Measurements from ENCODE around the gene CREG1.
A peak's percentile ranks its signal among the peaks of the same experiment; 100 is the strongest.
"Not testable (repeated sequence)": the region's sequence is repeated elsewhere in the genome, so short reads cannot be mapped to it uniquely, and the experiment has no call there.

Gene CREG1

GRCh38 chr1:167553136-167554027 lies at the start of gene CREG1:
TSS of gene CREG1 (minus strand) at chr1:167553762.
- FAIRE-seq = peak; percentile 99

DNA sequence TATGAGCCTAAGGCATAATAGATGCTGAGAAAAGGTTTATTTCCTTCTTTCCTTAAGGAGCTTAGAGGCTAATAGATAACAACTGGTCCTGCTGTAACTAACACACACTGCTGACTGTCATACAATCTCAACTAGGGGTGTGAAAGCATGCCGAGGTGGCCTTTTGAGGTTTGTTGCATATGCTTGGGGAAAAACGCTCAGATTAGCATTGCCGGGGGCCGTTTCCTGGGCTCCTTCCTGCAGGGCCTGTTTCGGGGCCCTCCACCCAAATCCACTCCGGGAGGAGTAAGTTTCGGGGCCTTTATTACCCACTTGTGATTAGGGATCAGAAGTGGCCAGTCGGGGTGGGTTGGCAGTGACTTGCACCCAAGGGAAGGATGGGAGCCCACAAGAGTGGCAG lies 49.3 kb upstream of the CREG1 start:
- no peak for FAIRE-seq

GRCh38 chr1:167601442-167602383 lies 48.2 kb upstream of the CREG1 start:
- no peak for FAIRE-seq

DNA sequence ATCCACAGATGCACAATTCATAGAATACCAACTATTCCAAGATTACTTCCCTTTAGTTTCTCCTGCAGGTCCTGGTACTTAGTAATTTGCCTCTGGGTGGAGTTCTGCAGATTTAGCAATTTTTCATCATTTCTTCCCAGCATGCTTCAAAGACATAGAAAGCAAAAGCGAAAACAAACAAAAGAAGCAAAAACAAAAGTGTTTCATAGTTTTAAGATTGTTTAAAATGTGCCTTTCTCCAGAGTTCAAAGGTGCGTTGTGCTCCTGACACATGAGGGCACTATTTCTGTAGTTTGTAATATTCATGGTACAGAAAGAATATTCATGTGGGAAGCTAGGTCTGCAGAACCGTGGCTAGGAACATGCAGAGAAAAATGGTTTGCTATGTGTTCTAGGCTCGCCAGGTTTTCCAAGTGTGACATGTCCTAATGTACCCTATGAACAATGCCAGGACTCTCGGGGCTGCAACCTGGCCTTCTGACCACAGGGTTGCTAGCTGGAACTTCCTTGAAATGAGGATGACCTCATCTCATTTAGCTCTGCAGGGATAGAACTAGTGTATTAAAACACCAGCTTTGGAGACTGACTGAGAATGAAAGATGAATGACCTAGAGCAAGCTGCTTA lies 46.5 kb upstream of the CREG1 start:
- FAIRE-seq = no peak

- no peak for FAIRE-seq
Observed at GRCh38 chr1:167594822-167595221, 41.3 kb upstream of the CREG1 start.

GRCh38 chr1:167593860-167594259 lies 40.3 kb upstream of the CREG1 start:
- no peak for FAIRE-seq

DNA sequence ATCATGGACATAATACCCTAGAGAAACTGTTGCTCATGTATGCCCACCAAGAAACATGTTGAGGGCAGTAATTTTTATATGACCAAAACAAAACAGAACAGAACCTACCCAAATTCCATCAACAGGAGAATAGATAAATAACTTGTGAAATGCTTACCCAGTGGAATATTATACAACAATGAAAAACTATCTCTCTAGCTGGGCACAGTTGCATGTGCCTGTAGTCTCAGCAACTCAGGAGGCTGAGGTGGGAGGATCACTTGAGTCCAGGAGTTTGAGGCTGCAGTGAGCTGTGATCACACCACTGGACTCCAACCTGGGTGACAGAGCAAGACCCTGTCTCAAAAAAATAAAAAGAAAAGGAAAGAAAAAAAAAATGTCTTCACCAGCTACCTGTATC lies 38.9 kb upstream of the CREG1 start:
- FAIRE-seq = no peak

DNA sequence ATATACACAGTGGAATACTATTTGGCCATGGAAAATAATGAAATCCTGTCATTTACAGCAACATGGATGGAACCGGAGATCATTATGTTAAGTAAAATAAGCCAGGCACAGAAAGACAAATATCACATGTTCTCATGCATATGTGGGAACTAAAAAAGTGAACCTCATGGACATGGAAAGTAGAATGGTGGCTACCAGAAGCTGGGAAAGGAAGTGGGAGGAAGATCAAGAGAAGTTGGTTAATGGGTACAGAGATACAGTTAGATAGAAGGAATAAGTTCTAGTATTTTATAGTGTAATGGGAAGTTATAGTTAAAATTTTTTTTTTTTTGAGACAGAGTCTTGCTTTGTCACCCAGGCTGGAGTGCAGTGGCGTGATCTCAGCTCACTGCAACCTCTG lies 34.8 kb upstream of the CREG1 start:
- FAIRE-seq = no peak

DNA sequence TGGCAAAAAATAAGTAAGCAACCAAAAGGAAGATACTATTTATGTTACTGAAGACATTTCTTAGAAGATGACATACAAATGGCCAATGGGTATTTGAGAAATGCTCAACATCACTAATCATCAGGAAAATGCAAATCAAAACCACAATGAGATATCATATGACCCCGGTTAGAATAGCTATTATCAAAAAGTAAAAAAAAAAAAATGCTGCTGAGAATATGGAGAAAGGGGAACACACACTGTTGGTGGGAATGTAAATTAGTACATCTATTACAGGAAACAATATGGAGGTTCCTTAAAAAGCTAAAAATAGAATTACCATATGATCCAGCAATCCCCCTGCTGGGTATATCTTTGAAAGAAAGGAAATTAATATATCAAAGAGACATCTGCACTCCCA lies 34.3 kb upstream of the CREG1 start:
- FAIRE-seq = no peak

GRCh38 chr1:167587342-167587741 lies 33.8 kb upstream of the CREG1 start:
- no peak for FAIRE-seq

GRCh38 chr1:167584581-167584980 lies 31.0 kb upstream of the CREG1 start:
- FAIRE-seq = no peak

GRCh38 chr1:167582722-167583121 lies 29.2 kb upstream of the CREG1 start:
- FAIRE-seq = no peak

GRCh38 chr1:167582064-167582463 lies 28.5 kb upstream of the CREG1 start:
- no peak for FAIRE-seq

- FAIRE-seq = no peak
Observed at GRCh38 chr1:167579986-167580385, 26.4 kb upstream of the CREG1 start.

GRCh38 chr1:167578939-167579521 lies 25.5 kb upstream of the CREG1 start:
- FAIRE-seq = no peak

DNA sequence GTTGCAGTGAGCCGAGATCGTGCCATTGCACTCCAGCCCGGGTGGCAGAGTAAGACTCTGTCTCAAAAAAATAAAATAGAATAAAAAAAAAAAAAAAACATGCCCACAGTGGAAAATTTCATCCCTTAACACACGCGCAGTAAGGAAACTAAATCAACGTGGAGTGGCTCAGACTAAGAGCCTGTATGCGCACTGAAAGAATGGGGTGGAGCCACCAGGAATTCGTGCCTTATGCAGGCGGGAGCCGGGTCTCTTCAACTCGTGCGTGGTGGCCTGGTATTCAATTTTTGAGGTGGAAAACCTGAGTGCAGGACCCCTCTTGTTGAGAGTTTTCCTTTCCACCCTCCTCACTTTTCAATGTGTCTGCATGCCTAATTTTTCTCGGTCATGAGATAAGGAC lies 22.1 kb upstream of the CREG1 start:
- no peak for FAIRE-seq

DNA sequence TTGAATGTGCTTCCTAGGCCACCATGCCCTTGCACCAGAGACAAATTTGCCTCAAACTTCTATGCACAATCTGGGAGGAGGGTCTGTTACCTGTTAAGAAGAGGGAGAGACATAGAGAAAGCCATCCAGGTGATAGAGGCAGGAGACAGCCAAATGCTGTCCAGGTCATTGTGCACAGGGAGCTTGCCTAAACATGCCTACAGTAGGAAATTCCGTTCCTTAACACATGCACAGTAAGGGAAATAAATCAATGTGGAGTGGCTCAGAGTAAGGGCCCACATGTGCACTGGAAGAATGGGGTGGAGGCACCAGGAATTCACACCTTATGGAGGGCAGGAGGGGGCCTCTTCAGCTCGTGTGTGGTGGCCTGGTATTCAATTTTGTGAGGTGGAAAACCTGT lies 19.5 kb upstream of the CREG1 start:
- FAIRE-seq = no peak

- not testable (repeated sequence) for FAIRE-seq
Observed at GRCh38 chr1:167570712-167571111, 17.1 kb upstream of the CREG1 start.

DNA sequence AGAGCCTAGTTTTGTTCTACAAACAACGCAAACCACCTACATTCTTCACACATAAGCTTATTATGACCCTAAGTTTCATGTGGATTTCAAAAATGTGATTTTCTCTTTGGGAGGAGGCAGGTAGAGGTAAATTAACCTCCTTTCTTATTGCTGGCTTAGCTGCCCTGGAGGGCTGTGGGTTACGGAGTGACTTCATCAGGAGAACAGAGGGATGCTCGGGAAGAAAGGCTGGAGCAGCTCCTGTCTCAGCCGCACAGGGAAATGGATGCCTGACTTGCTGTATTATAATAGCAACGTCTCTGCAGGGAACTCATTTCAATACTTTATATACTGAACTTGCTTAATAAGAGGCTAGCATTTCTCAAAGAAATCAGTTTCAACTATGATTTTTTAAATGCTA lies 14.1 kb upstream of the CREG1 start:
- no peak for FAIRE-seq

GRCh38 chr1:167566766-167567165 lies 13.2 kb upstream of the CREG1 start:
- no peak for FAIRE-seq

- no peak for FAIRE-seq
Observed at GRCh38 chr1:167565922-167566321, 12.4 kb upstream of the CREG1 start.

DNA sequence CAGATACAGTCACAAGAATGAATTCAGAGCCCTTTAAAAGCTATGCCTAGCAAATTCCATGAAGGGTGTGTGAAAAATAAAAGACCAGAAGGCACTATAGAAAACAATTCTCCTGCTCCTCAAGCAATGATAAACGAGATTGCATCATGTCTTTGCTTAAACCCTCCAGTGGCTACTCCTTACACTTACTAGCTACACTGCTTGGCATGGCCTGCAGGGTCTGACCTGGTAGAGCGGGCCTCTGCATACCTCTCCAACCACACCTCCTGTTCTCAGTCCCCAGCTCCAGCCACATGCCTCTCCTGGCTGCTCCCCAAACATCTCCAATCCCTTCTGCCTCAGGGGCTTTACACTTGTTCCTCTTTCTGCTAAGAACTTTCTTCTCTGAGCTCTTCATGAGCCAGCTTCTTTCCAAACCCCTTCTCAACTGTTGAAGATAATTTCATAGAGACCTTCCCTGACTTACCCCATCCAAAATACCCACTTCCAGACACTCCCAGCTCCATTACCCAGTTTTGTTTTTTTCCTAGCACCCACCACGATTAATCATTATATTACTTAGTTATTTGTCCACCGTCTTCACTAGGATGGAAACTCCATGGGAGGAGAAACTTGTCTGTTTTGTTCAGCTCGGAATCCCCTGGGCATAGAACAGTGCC lies 11.2 kb upstream of the CREG1 start:
- no peak for FAIRE-seq
